CD4-positive, CD25-positive, alpha-beta regulatory T cell (primary cell): ENCODE data around the gene EHD1. TPM values are rescaled to one million over a fixed set of nuclear protein-coding genes. Genes with fewer than 3 reads are reported as not detected.

Experiments
- ATAC-seq, 2 donors: fragments of 150-1000 bp; cut with Tn5 transposase; one replicate each; pipeline ENCODE4 v1.10.0; 2021; ENCODE audit warnings: low read depth in 2 of 2, moderate number of reproducible peaks in 2 of 2, moderate library complexity in 1 of 2
- DNase-seq, 3 donors: peaks; one replicate each; pipeline versions ENCODE4 v3.0.0 to v3.0.0-alpha.2; 2012 to 2022; ENCODE audit warnings: mixed read lengths in 1 of 3
- H3K27ac ChIP-seq: one replicate; pipeline ENCODE4 v1.7.0; 2013; ENCODE audit warnings: mild to moderate bottlenecking, low read length; ENCODE audit not compliant: insufficient read depth, poor library complexity, severe bottlenecking
- H3K27me3 ChIP-seq: one replicate; pipeline ENCODE4 v1.7.0; 2013; ENCODE audit warnings: low read length; ENCODE audit not compliant: control insufficient read depth, insufficient read depth
- H3K36me3 ChIP-seq: one replicate; pipeline ENCODE4 v1.7.0; 2013; ENCODE audit warnings: mild to moderate bottlenecking, low read length, moderate library complexity; ENCODE audit not compliant: control insufficient read depth, insufficient read depth
- H3K4me1 ChIP-seq: 2 replicates; pipeline ENCODE4 v1.7.0; 2013; ENCODE audit warnings: mild to moderate bottlenecking, low read length; ENCODE audit not compliant: insufficient read depth, control insufficient read depth, poor library complexity, severe bottlenecking
- H3K4me3 ChIP-seq: one replicate; pipeline ENCODE4 v1.7.0; 2013; ENCODE audit warnings: low read depth, mild to moderate bottlenecking, low read length, moderate library complexity
- H3K9me3 ChIP-seq, 2 experiments: 1 replicate in 1 of 2; 2 replicates in 1 of 2; pipeline ENCODE4 v1.7.0; 2013; ENCODE audit warnings: low read length in 2 of 2, mild to moderate bottlenecking in 1 of 2, moderate library complexity in 1 of 2; ENCODE audit not compliant: control insufficient read depth in 2 of 2
- H3K27ac Mint-ChIP-seq, 3 donors: one replicate each; pipeline ENCODE4 v1.8.0; 2020 to 2022; ENCODE audit warnings: mild to moderate bottlenecking in 3 of 3, mixed read lengths in 3 of 3, moderate library complexity in 2 of 3
- H3K27me3 Mint-ChIP-seq: one replicate; pipeline ENCODE4 v1.8.0; 2022; ENCODE audit warnings: mild to moderate bottlenecking, mixed read lengths
- H3K36me3 Mint-ChIP-seq: one replicate; pipeline ENCODE4 v1.8.0; 2020; ENCODE audit warnings: mixed read lengths
- H3K4me1 Mint-ChIP-seq, 4 donors: one replicate each; pipeline ENCODE4 v1.8.0; 2020 to 2022; ENCODE audit warnings: mixed read lengths in 4 of 4, mild to moderate bottlenecking in 1 of 4
- H3K4me3 Mint-ChIP-seq, 4 donors: one replicate each; pipeline ENCODE4 v1.8.0; 2020 to 2022; ENCODE audit warnings: mild to moderate bottlenecking in 4 of 4, mixed read lengths in 4 of 4, moderate library complexity in 3 of 4
- H3K9me3 Mint-ChIP-seq, 7 donors: one replicate each; pipeline ENCODE4 v1.8.0; 2020 to 2022; ENCODE audit warnings: mixed read lengths in 7 of 7, mild to moderate bottlenecking in 3 of 7, moderate library complexity in 2 of 7
- polyA plus RNA-seq, 4 donors: library from polyadenylated mRNA; unstranded; fragments of 300-500 nt; fragmentation: Illumina TruSeq; gene quantifications; one replicate each; pipeline ENCODE4 v1.2.3, GENCODE V29; 2021
- total RNA-seq: library from RNA; stranded (reverse); gene quantifications from one replicate; pipeline ENCODE4 v1.2.3, GENCODE V29; 2022

Gene EHD1
- total and polyA plus RNA-seq, 5 donors from 2014 or later = 180 to 223 (median 184) TPM

- peaks cover 5 to 74% (median 45%) of the 10 kb centered on the region in 4 donors for H3K4me1 Mint-ChIP-seq
- no peaks in the 10 kb centered on the region for H3K9me3 ChIP-seq
- H3K27me3 ChIP-seq = no peaks in the 10 kb centered on the region
- peak overlapping the region; percentile 94 for H3K4me3 ChIP-seq
- peaks cover 0 to 3% (median 0%) of the 10 kb centered on the region in 7 donors for H3K9me3 Mint-ChIP-seq
- peak overlapping the region; percentile 91 to 96 (median 92) for H3K27ac Mint-ChIP-seq
- peak overlapping the region; percentile 78 for H3K27ac ChIP-seq
- peaks cover 86% of the 10 kb centered on the region for H3K4me1 ChIP-seq
- H3K36me3 Mint-ChIP-seq = peaks cover 48% of the 10 kb centered on the region
- peak overlapping the region; percentile 96 to 100 (median 100) for H3K4me3 Mint-ChIP-seq
- no peak for DNase-seq
- H3K36me3 ChIP-seq = peaks cover 46% of the 10 kb centered on the region
- no peak for ATAC-seq
- H3K27me3 Mint-ChIP-seq = no peaks in the 10 kb centered on the region
These were observed 2.8 kb downstream of the EHD1 start for GRCh38 chr11:64875369-64876228.

- DNase-seq (peak in 2 of 3 donors; percentile 33 to 51), ATAC-seq (no peak)
- Histone ChIP-seq H3K27ac (peak overlapping the region; percentile 78), H3K27me3 (no peaks in the 10 kb centered on the region), H3K9me3 (no peaks in the 10 kb centered on the region), H3K4me1 (peaks cover 86% of the 10 kb centered on the region), H3K4me3 (peak overlapping the region; percentile 94), H3K36me3 (peaks cover 52% of the 10 kb centered on the region)
- Mint-ChIP-seq H3K36me3 (peaks cover 48% of the 10 kb centered on the region), H3K9me3 (peaks cover 0 to 3% (median 0%) of the 10 kb centered on the region in 7 donors), H3K4me3 (peak overlapping the region; percentile 96 to 100 (median 100)), H3K27me3 (no peaks in the 10 kb centered on the region), H3K4me1 (peaks cover 5 to 74% (median 40%) of the 10 kb centered on the region in 4 donors), H3K27ac (peak overlapping the region; percentile 91 to 97 (median 96))
These were observed 3.8 kb downstream of the EHD1 start for GRCh38 chr11:64874308-64875240.

- peak overlapping the region; percentile 80 for H3K27ac ChIP-seq
These were observed 5.5 kb downstream of the EHD1 start for GRCh38 chr11:64872790-64873488.

GRCh38 chr11:64871492-64871891, 6.9 kb downstream of the EHD1 start:
- peaks cover 96% of the 10 kb centered on the region for H3K4me1 ChIP-seq

More at GRCh38 chr11:64872790-64873488, 5.5 kb downstream of the EHD1 start:
- H3K27me3 Mint-ChIP-seq = no peaks in the 10 kb centered on the region
- H3K36me3 Mint-ChIP-seq = peaks cover 57% of the 10 kb centered on the region
- H3K27ac Mint-ChIP-seq = peak overlapping the region; percentile 67 to 77 (median 75)
- peak in 1 of 2 donors; percentile 13 for ATAC-seq
- no peaks in the 10 kb centered on the region for H3K27me3 ChIP-seq
- H3K9me3 Mint-ChIP-seq = peaks cover 0 to 3% (median 0%) of the 10 kb centered on the region in 7 donors
- peaks cover 93% of the 10 kb centered on the region for H3K4me1 ChIP-seq
- peak overlapping the region; percentile 77 to 98 (median 86) for H3K4me3 Mint-ChIP-seq
- H3K36me3 ChIP-seq = peaks cover 59% of the 10 kb centered on the region
- peak in 1 of 3 donors; percentile 25 for DNase-seq
- H3K4me3 ChIP-seq = peak overlapping the region; percentile 68
- peaks cover 10 to 80% (median 48%) of the 10 kb centered on the region in 4 donors for H3K4me1 Mint-ChIP-seq
- H3K9me3 ChIP-seq = no peaks in the 10 kb centered on the region

GRCh38 chr11:64870893-64871466, 7.4 kb downstream of the EHD1 start:
- H3K36me3 ChIP-seq = peaks cover 64% of the 10 kb centered on the region
- peaks cover 17 to 94% (median 55%) of the 10 kb centered on the region in 4 donors for H3K4me1 Mint-ChIP-seq
- no peaks in the 10 kb centered on the region for H3K27me3 Mint-ChIP-seq

More at GRCh38 chr11:64871492-64871891, 6.9 kb downstream of the EHD1 start:
- Mint-ChIP-seq H3K27me3 (no peaks in the 10 kb centered on the region), H3K36me3 (peaks cover 54% of the 10 kb centered on the region), H3K27ac (peak overlapping the region; percentile 88 to 97 (median 94)), H3K9me3 (no peaks in the 10 kb centered on the region), H3K4me1 (peaks cover 16 to 92% (median 51%) of the 10 kb centered on the region in 4 donors), H3K4me3 (peak overlapping the region; percentile 85 to 98 (median 90))
- DNase-seq = peak in 1 of 3 donors; percentile 67
- H3K9me3 ChIP-seq = no peaks in the 10 kb centered on the region
- H3K27me3 ChIP-seq = no peaks in the 10 kb centered on the region
- peaks cover 60% of the 10 kb centered on the region for H3K36me3 ChIP-seq
- H3K4me3 ChIP-seq = peak overlapping the region; percentile 74
- peak in 1 of 2 donors; percentile 19 for ATAC-seq
- H3K27ac ChIP-seq = peak overlapping the region; percentile 80

GRCh38 chr11:64870176-64870892, 8.1 kb downstream of the EHD1 start:
- H3K36me3 Mint-ChIP-seq = peaks cover 53% of the 10 kb centered on the region
- H3K36me3 ChIP-seq = peaks cover 68% of the 10 kb centered on the region
- ATAC-seq (no peak), DNase-seq (no peak)
- H3K4me3 ChIP-seq = peak overlapping the region; percentile 51
- H3K9me3 ChIP-seq = no peaks in the 10 kb centered on the region
- H3K27me3 ChIP-seq = no peaks in the 10 kb centered on the region
- peak overlapping the region; percentile 93 to 99 (median 97) for H3K27ac Mint-ChIP-seq
- peak overlapping the region; percentile 85 to 98 (median 90) for H3K4me3 Mint-ChIP-seq
- H3K4me1 ChIP-seq = peaks cover 96% of the 10 kb centered on the region
- no peaks in the 10 kb centered on the region for H3K27me3 Mint-ChIP-seq
- no peaks in the 10 kb centered on the region for H3K9me3 Mint-ChIP-seq
- H3K27ac ChIP-seq = peak overlapping the region; percentile 80
- H3K4me1 Mint-ChIP-seq = peaks cover 22 to 94% (median 58%) of the 10 kb centered on the region in 4 donors

More at GRCh38 chr11:64870893-64871466, 7.4 kb downstream of the EHD1 start:
- Mint-ChIP-seq H3K27ac (peak overlapping the region; percentile 88 to 99 (median 97)), H3K36me3 (peaks cover 53% of the 10 kb centered on the region), H3K4me3 (peak overlapping the region; percentile 85 to 98 (median 90)), H3K9me3 (no peaks in the 10 kb centered on the region)
- peak overlapping the region; percentile 74 for H3K4me3 ChIP-seq
- H3K4me1 ChIP-seq = peaks cover 96% of the 10 kb centered on the region
- ATAC-seq = no peak
- no peaks in the 10 kb centered on the region for H3K9me3 ChIP-seq
- no peak for DNase-seq
- H3K27ac ChIP-seq = peak overlapping the region; percentile 80
- no peaks in the 10 kb centered on the region for H3K27me3 ChIP-seq
